GM21515 (cell line): ENCODE measurements around the gene ANO7.

Experiments used
- ATAC-seq: cut with Tn5 transposase; IDR thresholded peaks from one replicate; pipeline ENCODE4 v1.9.1; 2021; ENCODE audit not compliant: unreplicated experiment

The ANO7 gene

GRCh38 chr2:241156971-241157441, 31.5 kb upstream of the ANO7 start:
- no peak for ATAC-seq

- no peak for ATAC-seq
These were observed 30.5 kb upstream of the ANO7 start for GRCh38 chr2:241157841-241158545.

- no peak for ATAC-seq
These were observed 30.0 kb upstream of the ANO7 start for GRCh38 chr2:241158546-241158900.

- ATAC-seq: no peak
These were observed 29.4 kb upstream of the ANO7 start for GRCh38 chr2:241159116-241159515.

GRCh38 chr2:241160318-241160717, 28.2 kb upstream of the ANO7 start:
- no peak for ATAC-seq

- ATAC-seq: no peak
These were observed 26.7 kb upstream of the ANO7 start for GRCh38 chr2:241161646-241162281.

- ATAC-seq: no peak
These were observed 24.8 kb upstream of the ANO7 start for GRCh38 chr2:241163601-241164118.

- no peak for ATAC-seq
These were observed 20.1 kb upstream of the ANO7 start for GRCh38 chr2:241168366-241168765.

- ATAC-seq: no peak
These were observed 14.9 kb upstream of the ANO7 start for GRCh38 chr2:241173557-241173956.

GRCh38 chr2:241177526-241178334, 10.7 kb upstream of the ANO7 start:
- no peak for ATAC-seq

- no peak for ATAC-seq
These were observed 9.5 kb upstream of the ANO7 start for GRCh38 chr2:241178961-241179360.

GRCh38 chr2:241179899-241180298, 8.6 kb upstream of the ANO7 start:
- ATAC-seq: no peak

GRCh38 chr2:241180495-241180894, 8.0 kb upstream of the ANO7 start:
- ATAC-seq: no peak

- no peak for ATAC-seq
These were observed 6.4 kb upstream of the ANO7 start for GRCh38 chr2:241182126-241182525.

GRCh38 chr2:241182531-241183133, 5.8 kb upstream of the ANO7 start:
- ATAC-seq: no peak

- ATAC-seq: no peak
These were observed 5.3 kb upstream of the ANO7 start for GRCh38 chr2:241183221-241183620.

- ATAC-seq: no peak
These were observed 3.6 kb upstream of the ANO7 start for GRCh38 chr2:241184901-241185300.

- ATAC-seq: no peak
These were observed 2.5 kb upstream of the ANO7 start for GRCh38 chr2:241185961-241186360.

GRCh38 chr2:241187101-241187917, 1.2 kb upstream of the ANO7 start:
- no peak for ATAC-seq

GRCh38 chr2:241187918-241188234, 601 bp upstream of the ANO7 start:
- ATAC-seq: no peak
